ENCODE data around the gene PLEKHH3. TPM values are rescaled to one million over a fixed set of nuclear protein-coding genes. Genes with fewer than 3 reads are reported as not detected.

The PLEKHH3 gene
- total RNA-seq, 1 donor from 2014 or later, result 26.1 TPM

DNA sequence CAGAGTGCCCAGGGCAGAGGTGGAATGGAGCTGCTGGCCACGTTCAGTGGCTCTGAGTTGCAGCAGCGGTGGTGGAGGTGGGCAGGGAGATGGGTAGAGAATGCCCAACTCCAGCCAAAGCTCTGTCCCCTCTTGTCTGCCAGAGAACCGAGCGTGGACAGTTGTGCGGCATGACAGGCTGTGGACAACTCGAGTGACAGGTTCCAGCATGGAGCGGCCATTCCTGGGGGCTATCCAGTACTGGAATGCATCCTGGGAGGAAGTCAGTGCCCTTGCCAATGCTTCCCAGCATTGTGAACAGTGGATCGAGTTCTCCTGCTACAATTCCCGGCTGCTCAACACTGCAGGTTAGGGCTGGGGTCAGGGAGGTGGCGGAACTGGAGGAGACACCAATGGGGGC, 13.8 kb upstream of the PLEKHH3 start:
- intact Hi-C loops (cut with DNase I), result no loop called here
- ATAC-seq, result peak; percentile 83
- no peak for DNase-seq (ENCODE audit: missing footprints)

DNA sequence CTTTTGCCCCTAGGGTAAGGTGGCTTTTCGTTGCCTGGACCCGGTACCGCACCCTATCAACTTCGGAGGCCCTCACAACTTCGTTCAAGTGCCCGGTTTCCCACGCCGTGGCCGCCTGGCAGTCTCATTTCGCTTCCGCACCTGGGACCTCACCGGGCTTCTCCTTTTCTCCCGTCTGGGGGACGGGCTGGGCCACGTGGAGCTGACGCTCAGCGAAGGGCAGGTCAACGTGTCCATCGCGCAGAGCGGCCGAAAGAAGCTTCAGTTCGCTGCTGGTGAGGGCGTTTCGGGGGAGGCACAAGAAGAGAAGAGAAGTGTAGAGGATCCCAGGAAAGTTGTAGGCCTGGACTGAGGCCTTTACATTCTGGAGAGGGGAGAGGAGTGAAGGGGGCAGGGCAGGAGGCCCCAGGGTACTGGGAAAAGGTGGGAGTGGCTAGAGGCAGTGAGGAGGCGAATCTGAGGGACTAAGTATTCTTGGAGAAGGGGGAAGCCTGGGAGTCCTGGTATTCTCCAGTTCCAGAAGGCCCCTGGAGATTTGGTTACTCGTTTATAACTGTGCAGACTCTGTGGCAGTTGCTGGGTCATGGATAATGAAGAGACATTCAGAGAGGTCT, 11.0 kb upstream of the PLEKHH3 start:
- ATAC-seq (no peak), DNase-seq (ENCODE audit: missing footprints) (no peak)
- intact Hi-C loops (cut with DNase I), result no loop called here

DNA sequence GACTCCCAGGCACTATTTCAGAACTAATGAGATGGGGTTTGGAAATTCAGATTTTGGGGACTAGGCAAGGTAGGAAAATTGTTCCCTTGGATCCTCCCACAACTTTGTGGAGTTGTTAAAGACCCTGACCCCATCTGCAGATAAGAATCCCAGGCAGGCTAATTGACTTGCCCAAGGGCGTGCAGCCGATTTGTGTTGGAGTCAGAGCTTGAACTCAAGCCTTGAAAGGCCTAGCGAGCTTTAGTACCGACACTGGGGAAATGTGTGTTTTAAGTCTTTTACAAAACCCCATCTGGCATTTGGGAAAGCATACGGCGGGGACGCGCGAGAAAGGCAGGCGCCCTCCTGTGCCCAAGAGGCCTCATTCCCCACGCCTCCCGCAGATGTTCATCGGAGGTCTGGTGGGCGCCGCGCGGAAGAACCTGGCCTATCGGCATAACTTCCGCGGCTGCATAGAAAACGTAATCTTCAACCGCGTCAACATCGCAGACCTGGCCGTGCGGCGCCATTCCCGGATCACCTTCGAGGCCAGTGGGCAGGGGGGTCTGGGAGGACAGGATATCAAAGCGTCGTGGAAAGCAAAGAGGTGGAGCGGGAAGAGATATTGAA, 9.8 kb upstream of the PLEKHH3 start:
- intact Hi-C loops (cut with DNase I), result no loop called here
- DNase-seq (ENCODE audit: missing footprints) (no peak), ATAC-seq (no peak)

DNA sequence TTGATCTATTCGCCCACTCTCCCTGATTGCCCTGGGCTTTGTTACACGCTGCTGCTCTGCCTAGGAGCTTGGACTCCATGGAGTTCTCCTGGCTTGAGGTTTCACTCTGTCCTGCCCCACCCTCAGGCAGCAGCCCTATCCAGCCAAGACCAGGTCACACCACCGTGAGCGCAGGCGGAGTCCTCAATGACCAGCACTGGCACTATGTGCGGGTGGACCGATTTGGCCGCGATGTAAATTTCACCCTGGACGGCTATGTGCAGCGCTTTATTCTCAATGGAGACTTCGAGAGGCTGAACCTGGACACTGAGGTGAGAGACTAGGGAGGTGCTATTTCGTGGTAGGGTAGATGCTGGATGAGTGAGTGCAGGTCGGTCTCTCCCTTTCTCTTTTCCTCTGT, 9.0 kb upstream of the PLEKHH3 start:
- no peak for DNase-seq (ENCODE audit: missing footprints)
- intact Hi-C loops (cut with DNase I), result no loop called here
- no peak for ATAC-seq

DNA sequence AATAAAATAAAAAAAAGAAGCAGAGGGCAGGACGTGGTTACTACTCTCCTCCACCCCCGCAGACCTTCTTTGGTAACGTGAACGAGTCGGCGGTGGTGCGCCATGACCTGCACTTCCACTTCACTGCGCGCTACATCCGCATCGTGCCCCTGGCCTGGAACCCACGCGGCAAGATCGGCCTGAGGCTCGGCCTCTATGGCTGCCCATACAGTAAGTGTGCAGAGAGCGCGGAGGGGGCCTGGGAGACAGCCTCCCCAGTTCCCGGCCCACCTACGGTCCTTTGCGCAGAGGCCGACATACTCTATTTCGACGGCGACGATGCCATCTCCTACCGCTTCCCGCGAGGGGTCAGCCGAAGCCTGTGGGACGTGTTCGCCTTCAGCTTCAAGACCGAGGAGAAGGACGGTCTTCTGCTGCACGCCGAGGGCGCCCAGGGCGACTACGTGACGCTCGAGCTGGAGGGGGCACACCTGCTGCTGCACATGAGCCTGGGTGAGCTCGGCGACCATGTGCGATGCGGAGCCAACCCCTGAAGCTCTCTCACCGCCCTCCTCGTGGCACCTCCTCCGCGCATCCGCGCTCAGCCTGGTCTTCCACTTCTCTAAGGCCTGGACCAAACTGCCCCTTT, 8.2 kb upstream of the PLEKHH3 start:
- DNase-seq (ENCODE audit: missing footprints), result no peak
- intact Hi-C loops (cut with DNase I), result no loop called here
- no peak for ATAC-seq

DNA sequence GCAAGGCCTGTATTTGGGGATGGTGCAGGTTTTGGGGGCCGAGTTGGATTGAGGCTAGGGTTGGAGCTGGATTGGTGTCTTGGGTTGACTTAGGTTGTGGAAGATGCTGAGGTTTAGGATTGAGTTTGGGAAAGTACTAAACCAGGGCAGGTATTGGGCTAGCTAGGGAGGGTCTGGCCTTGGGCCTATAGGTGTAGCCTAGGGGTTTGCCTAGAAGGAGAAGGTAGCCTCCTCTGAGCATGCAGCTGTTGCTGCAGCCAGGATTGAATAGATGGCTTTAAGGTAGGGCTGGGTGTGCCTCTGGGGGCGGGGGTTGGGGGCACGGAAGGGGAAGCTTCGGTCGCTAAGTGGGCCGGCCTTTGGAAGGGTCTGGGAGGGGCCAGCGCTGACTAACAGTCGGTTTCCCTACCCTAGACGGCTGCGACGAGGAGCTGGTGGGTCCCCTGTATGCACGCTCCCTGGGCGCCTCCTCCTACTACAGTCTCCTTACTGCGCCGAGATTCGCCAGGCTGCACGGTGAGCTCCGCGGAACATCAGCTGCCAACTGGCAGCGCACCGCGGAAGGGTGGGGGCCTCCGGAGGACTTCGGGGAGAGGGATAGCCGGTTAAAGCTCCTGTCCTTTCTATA, 6.7 kb upstream of the PLEKHH3 start:
- intact Hi-C loops (cut with DNase I), result no loop called here
- no peak for ATAC-seq
- peak; percentile 84 for DNase-seq (ENCODE audit: missing footprints)

DNA sequence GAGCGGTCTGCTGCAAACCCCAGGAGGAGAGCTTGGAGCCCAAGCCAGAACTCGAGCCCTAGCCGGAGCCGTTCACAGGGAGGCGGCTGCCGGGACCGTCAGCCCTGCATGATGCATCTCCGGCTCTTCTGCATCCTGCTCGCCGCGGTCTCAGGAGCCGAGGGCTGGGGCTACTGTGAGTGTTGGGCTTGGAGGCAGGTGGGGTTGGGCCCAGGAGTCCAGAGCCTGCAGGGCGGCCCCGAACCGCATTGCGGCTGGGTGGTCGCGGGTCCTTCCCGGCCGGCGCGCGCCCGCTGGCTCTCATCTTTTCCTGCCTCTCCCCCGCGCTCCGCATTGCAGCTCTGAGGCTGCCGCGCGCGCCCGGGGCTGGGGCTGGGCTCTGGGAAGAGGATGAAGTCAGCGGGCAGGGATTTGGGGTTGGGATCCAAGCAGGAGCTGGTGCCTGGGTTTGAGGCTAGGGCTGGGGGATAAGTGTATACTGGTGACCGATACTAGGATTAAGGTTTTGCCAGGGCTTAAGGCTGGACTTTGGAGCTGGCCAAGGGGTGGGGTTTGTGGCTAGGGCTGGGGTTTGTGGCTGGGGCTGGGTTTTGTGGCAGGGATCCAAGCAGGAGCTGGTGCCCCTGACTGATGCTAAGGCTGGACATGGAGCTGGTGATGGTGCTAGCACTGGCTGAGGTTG, 6.1 kb upstream of the PLEKHH3 start:
- intact Hi-C loops (cut with DNase I), result no loop called here
- no peak for ATAC-seq
- no peak for DNase-seq (ENCODE audit: missing footprints)

DNA sequence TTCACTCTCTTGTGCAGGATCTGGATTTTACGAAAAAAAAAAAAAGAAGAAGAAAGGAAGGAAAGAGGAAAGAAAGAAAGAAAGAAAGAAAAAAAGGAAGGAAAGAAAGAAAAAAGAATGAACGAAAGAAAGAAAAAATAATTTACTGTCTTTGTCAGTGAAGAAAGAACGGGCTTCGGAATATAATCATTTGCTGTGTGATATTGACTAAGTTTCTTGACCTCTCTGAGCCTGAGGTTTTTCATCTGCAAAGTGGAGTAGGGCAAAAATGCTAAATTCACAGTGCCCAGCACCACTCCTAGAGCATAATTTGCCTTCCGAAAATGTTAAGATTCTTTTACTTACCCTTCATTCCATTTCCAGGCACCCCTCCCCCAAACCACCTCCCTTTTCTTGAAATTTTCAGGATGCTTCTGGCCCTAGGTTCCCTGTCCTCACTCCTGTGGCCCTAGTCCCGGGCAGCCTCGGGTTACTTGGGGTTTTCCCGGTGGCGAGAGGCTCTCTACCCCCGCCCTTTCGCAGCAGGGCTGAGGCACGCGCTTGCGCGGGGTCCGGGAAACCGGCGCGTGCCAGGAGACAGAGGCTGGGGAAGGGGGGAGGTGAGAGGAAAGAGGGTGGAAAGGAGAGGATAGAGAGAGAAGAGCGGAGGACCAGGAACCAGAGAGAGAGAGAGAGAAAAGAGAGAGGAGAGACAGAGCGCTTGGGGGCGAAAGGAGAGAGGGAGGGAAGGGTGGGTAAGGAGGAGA, 5.4 kb upstream of the PLEKHH3 start, which contains the start of gene CNTNAP1:
Gene CNTNAP1, plus strand, starts transcription at position 556 of the 746 bp plus-strand sequence. CDS start 299 bp downstream, outside the sequence.
- ATAC-seq (no peak), DNase-seq (ENCODE audit: missing footprints) (peak; percentile 78)
- intact Hi-C loops (cut with DNase I), result loop anchor here (2.0 kb wide), 1 partner anchor 63 kb away; no protein-coding TSS in a partner anchor

DNA sequence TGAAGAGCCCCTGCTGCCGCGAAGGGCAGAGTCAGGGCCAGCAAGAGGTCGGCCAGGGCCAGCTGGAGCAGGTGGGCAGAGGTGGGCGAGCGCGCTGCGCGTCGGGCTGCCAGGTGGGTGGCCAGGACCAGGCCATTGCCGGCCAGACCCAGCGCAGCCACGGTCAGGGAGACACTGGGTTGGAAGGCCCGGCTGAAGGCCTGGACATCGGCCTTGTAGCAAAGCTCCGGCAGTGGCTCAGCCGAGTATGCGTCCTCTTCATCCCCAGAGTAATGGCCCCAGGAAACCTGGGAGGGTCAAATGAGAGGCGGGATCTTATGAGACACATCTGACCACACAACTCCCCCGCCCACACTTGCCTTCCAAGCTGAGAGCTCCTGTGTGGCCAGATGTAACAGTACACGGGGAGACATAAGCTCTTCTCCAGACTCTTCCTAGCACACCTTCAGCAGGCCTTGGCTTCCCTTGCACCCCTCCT, 3.6 kb upstream of the PLEKHH3 start:
- DNase-seq (ENCODE audit: missing footprints), result peak; percentile 74
- intact Hi-C loops (cut with DNase I), result loop anchor here (2.0 kb wide), 1 partner anchor 62 kb away; no protein-coding TSS in a partner anchor
- no peak for ATAC-seq

DNA sequence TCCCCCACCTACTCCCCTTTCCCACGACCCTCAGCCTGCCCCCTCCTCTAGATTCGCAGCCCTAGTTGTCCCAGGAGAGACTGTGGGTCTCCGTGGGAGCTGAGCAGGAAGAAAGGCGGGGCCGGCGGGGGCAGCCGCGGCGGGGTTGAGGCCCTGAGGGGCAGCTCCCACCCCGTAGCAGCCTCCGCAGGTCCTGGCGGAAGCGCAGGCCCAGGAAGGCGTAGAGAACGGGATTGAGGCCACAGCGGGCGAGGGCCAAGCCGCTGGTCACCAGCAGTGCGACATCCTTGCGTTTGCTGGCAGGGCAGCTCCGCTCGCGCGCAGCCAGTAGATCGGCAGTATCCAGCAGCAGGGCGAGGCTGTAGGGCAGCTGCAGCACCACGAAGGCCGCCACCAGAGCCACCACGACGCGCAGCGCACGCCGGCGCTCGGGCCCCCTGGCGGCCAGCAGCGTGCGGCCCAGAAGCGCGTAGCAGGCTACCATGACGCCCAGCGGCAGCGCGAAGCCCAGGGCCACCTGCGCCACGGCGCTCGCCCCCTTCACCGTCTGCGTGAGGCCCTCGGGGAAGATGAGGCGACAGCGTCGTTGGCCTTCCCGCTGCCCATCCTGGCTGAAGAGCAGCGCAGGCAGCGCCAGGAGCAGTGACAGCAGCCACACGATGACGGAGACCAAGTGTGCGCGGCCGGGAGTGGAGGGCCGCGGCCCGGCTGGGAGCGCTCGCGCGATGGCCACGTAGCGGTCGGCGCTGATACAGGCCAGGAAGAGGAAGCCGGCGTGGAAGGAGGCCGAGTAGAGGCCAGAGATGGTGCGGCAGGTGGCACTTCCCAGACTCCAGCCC, 2.9 kb upstream of the PLEKHH3 start:
- peak; percentile 93 for DNase-seq (ENCODE audit: missing footprints)
- ATAC-seq, result peak; percentile 43
- intact Hi-C loops (cut with DNase I), result loop anchor here (2.0 kb wide), 3 partner anchors 61 to 101 kb away; partner anchors contain the start of genes RETREG3 and TUBG1

DNA sequence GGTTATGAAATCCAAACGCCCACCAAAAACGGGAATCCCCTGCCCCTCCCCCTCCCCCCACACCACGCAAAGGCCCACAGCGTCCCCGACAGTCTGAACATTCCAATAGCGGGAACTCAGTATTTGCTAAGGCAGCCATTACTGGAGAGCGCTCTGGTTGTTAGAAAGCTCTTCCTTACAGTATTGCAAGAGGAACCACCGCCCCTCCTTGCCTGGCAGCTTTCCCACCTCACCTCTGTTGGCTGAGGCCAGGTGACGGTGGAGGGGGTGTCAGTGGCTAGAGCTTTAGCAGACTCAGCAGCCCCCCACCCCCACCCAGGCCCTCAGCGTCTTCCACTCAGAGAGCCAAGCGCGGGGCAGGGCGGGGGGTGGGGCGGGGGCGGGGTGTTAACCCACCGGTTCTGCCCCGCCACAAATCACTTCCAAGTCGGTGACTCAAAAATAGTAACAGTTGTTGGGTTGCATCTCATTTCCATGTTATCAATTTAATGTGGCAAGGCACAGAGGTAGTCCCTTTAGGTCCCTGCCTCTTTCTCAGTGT, 2.2 kb upstream of the PLEKHH3 start:
- ATAC-seq (no peak), DNase-seq (ENCODE audit: missing footprints) (no peak)
- intact Hi-C loops (cut with DNase I), result loop anchor here (2.0 kb wide), 2 partner anchors 70 to 100 kb away; partner anchors contain the start of genes RETREG3 and TUBG1

DNA sequence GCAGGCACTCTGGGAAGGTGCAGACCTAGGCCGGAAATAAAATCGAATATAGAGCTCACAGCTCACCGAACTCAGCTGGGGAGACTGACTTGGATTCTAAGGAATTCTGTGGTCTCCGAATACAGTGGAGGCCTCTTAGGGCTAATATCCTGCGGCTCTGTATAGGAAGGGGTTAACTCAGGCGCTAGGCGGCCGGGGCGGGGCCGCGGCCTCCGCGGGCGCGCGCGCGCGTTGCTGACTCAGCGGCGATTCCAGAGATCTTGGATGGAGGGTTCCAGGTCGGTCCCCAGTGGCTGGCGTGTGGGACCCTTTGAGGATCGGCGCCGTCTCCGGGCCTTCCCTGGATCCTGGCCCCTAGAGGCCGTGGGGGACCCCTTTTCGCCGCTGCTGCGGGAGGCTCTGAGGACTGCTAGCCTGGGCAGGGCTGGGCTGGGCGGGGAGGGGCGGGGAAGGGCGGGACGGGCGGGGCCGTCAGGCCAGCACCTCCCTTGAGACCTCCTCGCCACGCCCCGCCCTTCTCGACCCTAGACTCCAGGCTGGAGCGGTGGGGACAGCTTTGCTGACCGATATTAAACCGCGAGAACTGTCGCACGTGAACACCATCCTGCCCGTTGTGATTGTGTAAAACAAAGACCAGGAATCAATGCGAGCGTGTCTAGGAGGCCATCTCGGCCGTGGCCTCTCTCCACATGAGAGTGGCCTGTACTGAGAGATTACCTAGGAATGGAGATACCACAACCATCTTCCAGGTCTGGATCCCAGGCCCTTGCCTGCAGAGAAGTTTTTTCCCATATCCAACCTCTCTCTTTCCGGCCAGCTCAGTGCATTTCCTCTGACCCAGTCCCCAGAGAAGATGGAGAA, 1.4 kb upstream of the PLEKHH3 start:
- intact Hi-C loops (cut with DNase I), result loop anchor here (2.0 kb wide), 2 partner anchors 69 to 99 kb away; partner anchors contain the start of genes RETREG3 and TUBG1
- peak; percentile 94 for DNase-seq (ENCODE audit: missing footprints)
- peak; percentile 50 for ATAC-seq

DNA sequence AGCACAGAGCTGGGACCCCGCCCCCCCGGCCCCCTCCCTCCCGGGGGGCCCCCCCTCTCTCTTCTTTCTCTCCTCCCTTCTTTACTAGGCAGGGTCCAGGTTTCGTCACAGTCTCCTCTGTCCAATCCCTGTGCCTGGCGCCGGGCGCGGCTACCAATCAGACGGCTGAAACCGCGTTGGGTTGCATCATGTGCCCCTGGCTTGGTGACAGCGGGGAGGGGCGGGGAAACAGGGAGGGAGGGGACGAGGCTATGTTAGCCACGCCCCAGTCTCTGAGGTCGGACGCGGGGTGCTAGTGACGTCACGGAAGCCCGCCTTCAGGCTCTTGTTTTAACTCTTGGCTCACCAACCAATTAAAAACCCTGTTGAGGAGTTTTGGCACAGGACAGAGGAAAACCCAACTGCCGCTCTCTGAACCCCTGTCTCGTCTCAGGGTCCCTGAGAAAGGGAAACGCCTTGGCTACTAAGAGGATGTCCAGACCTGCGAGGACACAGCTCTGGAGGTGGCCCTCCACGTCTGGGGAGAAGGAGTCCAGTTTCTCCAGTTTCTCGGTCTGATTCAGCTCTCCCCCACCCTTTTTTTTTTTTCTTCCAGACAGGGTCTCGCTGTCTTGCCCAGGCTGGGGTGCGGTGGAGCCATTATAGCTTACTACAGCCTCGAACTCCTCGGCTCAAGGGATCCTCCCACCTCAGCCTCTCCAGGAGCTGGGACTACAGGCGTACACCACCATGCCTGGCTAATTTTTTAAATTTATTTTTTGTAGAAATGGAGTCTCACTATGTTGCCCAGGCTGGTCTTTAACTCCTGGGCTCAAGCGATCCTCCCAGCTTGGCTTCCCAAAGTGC, 441 bp upstream of the PLEKHH3 start:
- ATAC-seq (peak; percentile 73), DNase-seq (ENCODE audit: missing footprints) (peak; percentile 100)
- intact Hi-C loops (cut with DNase I), result no loop called here

DNA sequence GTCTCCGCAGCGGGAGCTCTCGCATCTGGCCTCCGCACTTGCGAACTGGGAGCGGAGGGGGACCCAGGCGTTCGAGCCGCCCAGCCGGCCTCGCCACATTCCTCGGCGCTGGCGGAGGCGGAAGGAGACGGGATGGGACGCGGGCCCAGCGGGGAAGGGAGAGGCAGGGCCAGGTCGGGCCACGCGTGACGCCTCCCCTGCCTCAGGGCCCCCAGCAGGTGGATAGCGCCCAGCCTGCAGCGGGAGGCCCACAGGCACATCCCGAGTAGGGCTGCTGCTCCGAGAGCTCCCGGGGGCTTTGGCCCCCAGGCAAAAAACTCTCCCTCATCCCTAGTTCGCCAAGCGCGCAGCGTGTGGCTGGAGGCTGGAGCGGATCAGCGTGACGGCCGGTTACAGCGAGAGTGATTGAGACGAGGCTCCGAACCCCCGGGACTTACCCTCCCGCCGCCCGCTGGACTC, 800 bp downstream of the PLEKHH3 start:
- ATAC-seq (no peak), DNase-seq (ENCODE audit: missing footprints) (peak; percentile 82)
- intact Hi-C loops (cut with DNase I), result no loop called here

DNA sequence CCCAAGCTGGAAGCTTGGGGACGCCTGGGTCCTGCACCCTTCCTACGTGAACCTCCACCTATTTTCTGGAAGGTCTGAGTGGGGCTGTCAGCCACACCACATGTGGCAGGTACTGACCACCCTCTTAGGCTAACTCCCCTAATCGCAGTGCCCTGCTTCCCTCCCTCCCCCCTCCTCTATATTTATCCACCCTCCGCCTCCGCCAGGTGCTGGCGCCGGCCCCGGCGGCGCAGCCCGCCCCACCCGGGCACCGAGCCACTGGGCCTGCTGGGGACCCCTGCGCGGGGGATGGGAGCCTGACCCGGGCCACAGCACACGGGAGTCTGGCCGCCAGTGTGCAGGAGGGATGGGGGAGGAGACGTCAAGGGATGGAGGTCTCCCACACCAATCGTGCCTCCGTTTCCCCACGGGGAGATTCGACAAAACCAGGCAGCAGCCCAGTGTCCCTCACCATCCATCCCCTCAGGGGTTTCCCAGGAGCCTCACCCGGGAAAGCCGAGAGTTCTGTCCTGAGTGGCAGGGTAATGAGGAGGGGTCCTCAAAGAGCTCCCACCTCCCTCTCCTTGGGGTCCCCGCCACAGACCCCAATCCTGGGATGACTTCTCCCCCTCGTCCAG, 1.3 kb downstream of the PLEKHH3 start:
- no peak for DNase-seq (ENCODE audit: missing footprints)
- intact Hi-C loops (cut with DNase I), result no loop called here
- peak; percentile 6 for ATAC-seq

Measured in Right ventricle myocardium inferior (tissue), 1 donor.